Adipocyte (in vitro differentiated cells): ENCODE results near the gene FZR1.
"Not testable (repeated sequence)": the region's sequence is repeated elsewhere in the genome, so short reads cannot be mapped to it uniquely, and the experiment has no call there.

ENCODE experiments used
- DNase-seq: peaks from one replicate; pipeline ENCODE4 v3.0.0-alpha.2; 2015; ENCODE audit warnings: low read depth
- H3K27me3 ChIP-seq: replicated peaks from 2 replicates; pipeline ENCODE4 v1.7.0; 2013; ENCODE audit warnings: mild to moderate bottlenecking, low read length, moderate library complexity; ENCODE audit not compliant: control insufficient read depth, insufficient read depth
- H3K36me3 ChIP-seq: 2 replicates; pipeline ENCODE4 v1.7.0; 2013; ENCODE audit warnings: low read length, mild to moderate bottlenecking, moderate library complexity; ENCODE audit not compliant: control insufficient read depth, insufficient read depth, severe bottlenecking
- H3K4me1 ChIP-seq: 2 replicates; pipeline ENCODE4 v1.7.0; 2013; ENCODE audit warnings: mild to moderate bottlenecking, low read length, moderate library complexity; ENCODE audit not compliant: control insufficient read depth, insufficient read depth
- H3K4me3 ChIP-seq: 2 replicates; pipeline ENCODE4 v1.7.0; 2013; ENCODE audit warnings: mild to moderate bottlenecking, low read length, moderate library complexity
- H3K9ac ChIP-seq: 2 replicates; pipeline ENCODE4 v1.7.0; 2013; ENCODE audit warnings: mild to moderate bottlenecking, low read length, moderate library complexity
- H3K9me3 ChIP-seq: 2 replicates; pipeline ENCODE4 v1.7.0; 2013; ENCODE audit warnings: mild to moderate bottlenecking, low read length, moderate library complexity; ENCODE audit not compliant: control insufficient read depth

Gene FZR1

DNA sequence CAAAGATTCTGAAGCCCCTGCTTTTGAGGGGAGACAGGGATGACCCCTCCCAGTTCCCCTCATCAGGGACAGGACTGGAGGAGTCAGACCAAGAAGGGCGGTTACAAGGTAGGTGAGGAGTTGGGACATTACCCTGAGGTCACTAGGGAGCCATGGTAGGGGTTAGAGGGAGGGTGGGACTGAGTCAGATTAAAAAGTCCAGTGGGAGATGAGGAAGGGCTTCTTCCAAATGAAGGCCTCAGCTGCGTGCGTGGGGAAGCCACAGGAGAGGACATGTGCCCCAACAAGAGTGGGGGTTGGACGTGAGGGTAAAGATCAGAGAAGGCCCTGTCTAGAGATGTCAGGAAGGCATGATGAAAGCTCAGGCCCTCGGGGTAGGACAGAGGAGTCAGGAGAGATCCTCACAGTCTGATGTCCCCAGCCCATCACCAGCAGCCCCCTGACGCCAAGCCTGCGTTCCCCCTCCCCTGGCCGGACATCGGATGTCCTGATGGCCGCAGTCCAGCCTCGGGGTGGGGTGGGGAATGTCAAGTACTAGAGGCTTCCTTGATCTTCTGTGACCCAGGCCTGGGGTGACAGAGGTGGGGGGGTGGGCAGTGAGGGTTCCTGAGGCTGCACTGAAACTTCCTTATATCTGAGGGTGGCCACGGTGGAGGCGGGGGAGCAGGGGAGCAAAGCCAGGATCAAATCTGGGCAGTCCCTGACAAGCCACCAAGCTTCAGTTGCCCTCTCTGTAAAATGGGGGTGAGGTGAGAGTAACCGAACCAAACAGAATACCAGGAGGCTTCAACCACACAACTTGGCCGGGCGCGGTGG lies 57.8 kb downstream of the FZR1 start:
- H3K36me3 ChIP-seq, result no peaks in the 10 kb centered on the region
- no peak for DNase-seq
- H3K9me3 ChIP-seq, result no peaks in the 10 kb centered on the region
- H3K4me3 ChIP-seq, result no peak overlapping the region
- no peaks in the 10 kb centered on the region for H3K27me3 ChIP-seq
- no peak overlapping the region for H3K9ac ChIP-seq
- H3K4me1 ChIP-seq, result no peaks in the 10 kb centered on the region

DNA sequence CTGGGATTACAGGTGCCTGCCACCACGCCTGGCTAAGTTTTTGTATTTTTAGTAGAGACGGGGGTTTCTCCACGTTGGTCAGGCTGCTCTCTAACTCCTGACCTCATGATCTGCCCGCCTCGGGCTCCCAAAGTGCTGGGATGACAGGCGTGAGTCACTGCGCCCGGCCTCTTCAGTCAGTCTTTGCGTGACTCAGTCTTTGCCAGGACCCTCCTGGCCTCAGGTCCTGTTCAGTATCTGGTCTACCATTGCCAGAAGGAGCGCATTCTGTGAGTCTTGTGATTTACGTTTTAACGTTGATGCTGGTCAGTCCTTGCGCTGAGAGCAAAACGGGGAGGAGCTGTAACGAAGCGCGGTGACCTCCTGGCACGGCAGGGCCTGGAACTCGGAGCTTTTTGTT lies 59.0 kb downstream of the FZR1 start:
- Histone ChIP-seq H3K9me3 (no peaks in the 10 kb centered on the region), H3K27me3 (no peaks in the 10 kb centered on the region), H3K9ac (no peak overlapping the region), H3K36me3 (no peaks in the 10 kb centered on the region), H3K4me1 (no peaks in the 10 kb centered on the region), H3K4me3 (no peak overlapping the region)
- no peak for DNase-seq

DNA sequence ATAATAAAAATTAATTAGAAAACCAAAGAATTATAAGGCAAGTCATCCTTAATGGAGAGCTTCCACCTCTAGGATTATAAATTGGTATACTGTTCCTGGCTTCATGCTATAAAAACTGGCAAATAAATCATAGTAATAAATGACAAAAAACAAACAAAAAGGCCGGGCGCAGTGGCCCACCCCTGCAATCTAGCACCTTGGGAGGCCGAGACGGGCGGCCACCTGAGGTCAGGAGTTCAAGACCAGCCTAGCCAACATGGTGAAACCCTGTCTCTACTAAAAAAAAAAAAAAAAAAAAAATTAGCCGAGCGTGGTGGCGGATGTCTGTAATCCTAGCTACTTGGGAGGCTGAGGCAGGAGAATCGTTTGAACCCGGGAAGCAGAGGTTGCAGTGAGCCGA lies 63.9 kb downstream of the FZR1 start:
- not testable (repeated sequence) for H3K4me1 ChIP-seq, H3K4me3 ChIP-seq, H3K36me3 ChIP-seq, H3K9me3 ChIP-seq, H3K9ac ChIP-seq, DNase-seq, H3K27me3 ChIP-seq

DNA sequence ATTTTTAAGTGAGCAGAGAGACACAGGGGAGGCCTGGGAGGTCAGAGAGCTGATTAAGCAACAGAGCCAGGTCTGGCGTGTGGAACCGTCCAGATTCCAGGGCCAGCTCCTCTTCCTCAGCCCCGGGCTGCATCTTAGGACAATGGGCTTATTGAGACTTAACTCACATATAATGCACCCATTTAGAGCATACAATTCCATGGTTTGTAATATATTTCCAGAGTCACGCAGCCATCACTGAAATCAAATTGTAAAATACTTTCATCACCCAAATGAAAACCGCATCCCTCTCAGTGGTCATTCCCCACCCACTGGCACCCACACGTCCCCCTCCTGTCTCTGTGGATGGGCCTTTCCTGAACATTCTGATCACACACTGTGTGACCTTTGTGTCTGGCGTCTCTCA lies 64.5 kb downstream of the FZR1 start:
- peaks cover 5% of the 10 kb centered on the region for H3K4me1 ChIP-seq
- no peaks in the 10 kb centered on the region for H3K27me3 ChIP-seq
- no peak for DNase-seq
- no peak overlapping the region for H3K4me3 ChIP-seq
- peaks cover 5% of the 10 kb centered on the region for H3K36me3 ChIP-seq
- H3K9ac ChIP-seq, result no peak overlapping the region
- no peaks in the 10 kb centered on the region for H3K9me3 ChIP-seq

DNA sequence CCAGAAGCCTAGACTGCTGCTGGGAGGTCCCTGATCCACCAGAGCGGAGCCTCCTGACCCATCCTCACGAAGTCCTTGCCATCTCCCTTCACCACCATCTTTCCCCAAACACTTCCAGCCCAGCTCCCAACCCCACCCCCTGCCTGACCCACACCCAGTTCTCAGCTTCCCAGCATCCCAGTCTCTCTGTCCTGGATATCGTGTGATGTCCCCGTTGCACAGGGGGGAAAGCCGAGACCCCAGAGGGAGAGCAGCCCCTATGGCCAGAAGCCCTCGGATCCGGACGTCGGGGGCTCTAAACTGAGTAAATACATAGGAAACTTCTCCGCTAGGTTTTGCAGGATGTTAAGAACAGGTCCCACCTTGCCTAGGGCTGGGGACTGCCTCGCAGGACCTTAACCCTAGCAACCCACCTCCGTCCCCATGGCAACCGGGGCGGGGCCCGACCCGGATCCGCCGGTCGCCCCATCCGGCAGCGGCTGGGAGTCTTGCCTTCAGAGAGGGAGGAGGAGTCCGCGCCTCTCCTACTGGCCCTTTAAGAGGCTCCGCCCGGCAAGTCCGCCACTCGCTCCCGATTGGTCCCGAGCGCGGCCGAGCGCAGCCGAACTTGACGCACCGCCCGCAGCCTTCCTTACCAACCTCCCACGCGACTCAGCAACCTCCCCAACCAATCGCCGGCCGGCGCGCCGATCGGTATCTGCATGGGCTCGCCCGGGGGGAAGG lies 66.2 kb downstream of the FZR1 start:
- H3K4me1 ChIP-seq, result peaks cover 14% of the 10 kb centered on the region
- H3K27me3 ChIP-seq, result no peaks in the 10 kb centered on the region
- H3K9ac ChIP-seq, result peak overlapping the region; percentile 92
- H3K4me3 ChIP-seq, result peak overlapping the region; percentile 95
- peak; percentile 100 for DNase-seq
- no peaks in the 10 kb centered on the region for H3K9me3 ChIP-seq
- H3K36me3 ChIP-seq, result peaks cover 5% of the 10 kb centered on the region

DNA sequence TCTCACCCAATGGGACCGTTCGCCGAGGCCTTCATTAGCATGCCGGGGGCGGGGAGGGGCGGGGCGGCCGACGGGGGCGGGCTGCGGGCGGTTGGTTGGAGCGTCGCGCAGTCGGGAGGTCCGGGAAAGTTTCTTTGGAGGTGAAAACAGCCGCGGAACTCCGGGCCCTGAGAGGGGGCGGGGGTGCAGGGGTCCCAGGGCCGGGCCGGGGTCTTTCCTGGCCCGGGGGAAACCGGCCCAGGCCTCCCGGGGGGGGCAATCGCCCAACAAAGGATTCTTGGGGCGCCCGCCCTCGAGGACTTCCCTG lies 66.7 kb downstream of the FZR1 start, which contains the start of gene HMG20B:
Gene HMG20B (plus strand): TSS at position 90 of the 307 bp plus-strand sequence. CDS start 366 bp downstream, outside the sequence.
- H3K9me3 ChIP-seq, result no peaks in the 10 kb centered on the region
- H3K4me1 ChIP-seq, result peaks cover 14% of the 10 kb centered on the region
- H3K27me3 ChIP-seq, result no peaks in the 10 kb centered on the region
- H3K4me3 ChIP-seq, result peak within 1 kb of the TSS; percentile 95
- H3K9ac ChIP-seq, result peak within 1 kb of the TSS; percentile 92
- H3K36me3 ChIP-seq, result peaks cover 5% of the 10 kb centered on the region
- no peak for DNase-seq

DNA sequence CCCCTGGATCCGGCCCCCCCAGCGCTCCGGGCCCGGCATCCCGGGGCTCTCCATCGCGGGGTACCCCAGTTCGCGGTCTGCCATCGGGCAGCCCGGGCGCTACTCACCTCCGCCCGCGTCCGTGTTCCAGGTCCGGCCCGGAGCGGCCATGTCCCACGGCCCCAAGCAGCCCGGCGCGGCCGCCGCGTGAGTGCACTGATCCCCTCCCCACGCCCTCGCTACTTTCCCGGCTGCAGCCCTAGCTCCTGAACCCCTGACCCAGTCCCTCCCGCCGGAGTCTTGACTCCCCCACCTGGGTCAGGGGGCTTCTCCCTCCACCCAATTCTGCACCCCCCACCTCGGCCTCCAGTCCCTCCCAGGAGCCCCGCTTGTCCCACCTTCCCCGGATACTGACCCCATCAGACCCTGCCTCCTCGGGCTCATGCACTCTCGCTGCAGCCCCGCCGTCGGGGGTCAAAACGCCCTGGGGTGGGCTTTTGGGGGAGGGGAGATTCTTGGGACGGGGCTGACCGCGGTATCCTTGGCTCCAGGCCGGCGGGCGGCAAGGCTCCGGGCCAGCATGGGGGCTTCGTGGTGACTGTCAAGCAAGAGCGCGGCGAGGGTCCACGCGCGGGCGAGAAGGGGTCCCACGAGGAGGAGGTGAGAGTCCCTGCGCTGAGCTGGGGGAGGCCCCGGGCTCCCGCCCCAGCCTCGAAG lies 67.2 kb downstream of the FZR1 start:
- H3K9ac ChIP-seq, result peak overlapping the region; percentile 91
- peaks cover 5% of the 10 kb centered on the region for H3K36me3 ChIP-seq
- peaks cover 14% of the 10 kb centered on the region for H3K4me1 ChIP-seq
- DNase-seq, result peak; percentile 59
- no peaks in the 10 kb centered on the region for H3K27me3 ChIP-seq
- peak overlapping the region; percentile 90 for H3K4me3 ChIP-seq
- no peaks in the 10 kb centered on the region for H3K9me3 ChIP-seq

DNA sequence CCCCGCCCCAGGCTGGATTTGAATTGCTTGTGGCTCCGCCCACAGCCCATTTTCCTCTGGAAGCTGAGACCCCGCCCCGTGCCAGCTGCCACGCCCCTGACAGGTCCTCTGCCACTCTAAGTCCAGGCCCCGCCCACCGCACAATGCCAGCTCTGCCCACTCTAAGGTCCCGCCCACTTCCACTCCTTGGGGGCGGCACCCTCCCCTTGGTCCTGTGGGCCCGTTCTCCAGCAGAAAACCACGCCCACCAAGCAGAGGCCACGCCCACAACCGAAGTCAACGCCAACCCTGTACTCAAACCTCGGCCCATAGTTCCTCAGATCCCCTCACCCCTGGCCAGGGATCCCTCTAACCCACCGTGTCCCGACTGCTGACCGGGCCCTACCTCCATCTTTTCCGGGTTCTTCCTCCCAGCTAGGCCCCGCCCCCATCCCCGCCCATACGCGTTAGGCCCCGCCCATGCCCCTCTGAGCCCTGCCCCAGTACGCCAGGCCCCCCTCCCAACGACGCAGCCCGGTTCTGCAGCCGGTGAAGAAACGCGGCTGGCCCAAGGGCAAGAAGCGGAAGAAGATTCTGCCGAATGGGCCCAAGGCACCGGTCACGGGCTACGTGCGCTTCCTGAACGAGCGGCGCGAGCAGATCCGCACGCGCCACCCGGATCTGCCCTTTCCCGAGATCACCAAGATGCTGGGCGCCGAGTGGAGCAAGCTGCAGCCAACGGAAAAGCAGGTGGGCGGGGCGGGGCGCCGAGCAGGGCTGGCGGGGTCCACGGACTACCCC lies 67.9 kb downstream of the FZR1 start:
- Histone ChIP-seq H3K9ac (no peak overlapping the region), H3K27me3 (no peaks in the 10 kb centered on the region), H3K36me3 (peaks cover 5% of the 10 kb centered on the region), H3K4me3 (peak overlapping the region; percentile 90), H3K9me3 (no peaks in the 10 kb centered on the region), H3K4me1 (peaks cover 14% of the 10 kb centered on the region)
- peak; percentile 97 for DNase-seq

DNA sequence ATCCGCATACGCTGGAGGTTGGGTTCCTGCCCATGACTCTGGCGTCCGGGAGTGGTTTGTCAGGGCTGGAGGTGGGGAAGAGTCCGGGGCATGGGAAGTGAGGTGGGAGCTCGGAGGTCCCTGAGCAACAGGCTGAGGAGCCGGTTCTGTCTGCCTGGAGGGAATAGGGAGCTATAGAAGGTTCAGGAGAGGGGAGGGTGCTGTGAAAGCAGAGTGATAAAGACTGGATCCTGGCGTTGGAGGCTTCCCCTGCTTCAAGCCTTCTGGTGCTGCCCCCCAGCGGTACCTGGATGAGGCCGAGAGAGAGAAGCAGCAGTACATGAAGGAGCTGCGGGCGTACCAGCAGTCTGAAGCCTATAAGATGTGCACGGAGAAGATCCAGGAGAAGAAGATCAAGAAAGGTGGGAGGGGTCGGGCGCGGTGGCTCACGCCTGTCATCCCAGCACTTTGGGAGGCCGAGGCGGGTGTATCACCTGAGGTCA lies 69.2 kb downstream of the FZR1 start:
- Histone ChIP-seq H3K4me1 (peaks cover 22% of the 10 kb centered on the region), H3K9me3 (no peaks in the 10 kb centered on the region), H3K27me3 (no peaks in the 10 kb centered on the region), H3K36me3 (peaks cover 5% of the 10 kb centered on the region), H3K4me3 (no peak overlapping the region), H3K9ac (no peak overlapping the region)
- no peak for DNase-seq

DNA sequence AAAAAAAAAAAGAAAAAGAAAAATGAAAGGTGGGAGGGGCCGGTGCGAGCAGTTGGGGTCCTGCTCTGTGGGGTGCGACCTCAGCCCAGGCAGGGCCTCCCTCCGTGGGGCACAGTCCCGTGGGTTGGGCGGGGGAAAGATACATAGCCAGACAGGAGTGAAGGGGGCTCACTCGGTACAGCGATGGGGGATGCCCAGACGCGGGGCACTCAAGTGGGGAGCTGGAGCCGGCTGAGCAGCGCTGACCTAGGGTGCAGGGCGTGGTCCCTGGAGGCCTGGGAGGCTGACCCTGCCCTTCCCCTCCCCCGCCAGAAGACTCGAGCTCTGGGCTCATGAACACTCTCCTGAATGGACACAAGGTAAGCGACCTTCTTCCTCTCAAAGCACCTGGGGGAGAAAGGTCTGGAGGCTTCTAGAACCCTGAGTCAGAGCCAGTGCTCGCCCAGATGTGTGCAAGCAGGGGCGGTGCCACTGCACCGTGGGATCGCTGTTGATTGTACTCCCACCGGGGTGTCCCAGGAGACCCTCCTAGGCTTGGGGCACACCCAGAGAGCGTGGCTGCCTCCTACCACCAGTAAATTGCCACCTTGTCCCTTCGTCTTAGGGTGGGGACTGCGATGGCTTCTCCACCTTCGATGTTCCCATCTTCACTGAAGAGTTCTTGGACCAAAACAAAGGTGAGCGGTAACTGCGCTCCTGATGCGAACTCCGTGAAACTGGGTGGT lies 70.0 kb downstream of the FZR1 start:
- Histone ChIP-seq H3K4me3 (peak overlapping the region; percentile 65), H3K36me3 (peaks cover 5% of the 10 kb centered on the region)

More for the DNA sequence above, 70.0 kb downstream of the FZR1 start:
- Histone ChIP-seq H3K4me1 (peaks cover 27% of the 10 kb centered on the region), H3K9ac (peak overlapping the region; percentile 49), H3K9me3 (no peaks in the 10 kb centered on the region), H3K27me3 (no peaks in the 10 kb centered on the region)
- DNase-seq, result no peak
